HG03135 (cell line): ENCODE results near the gene SMPD3.
A peak's percentile ranks its signal among the peaks of the same experiment; 100 is the strongest.

ENCODE experiments used
- ATAC-seq: cut with Tn5 transposase; IDR thresholded peaks from one replicate; pipeline ENCODE4 v1.9.1; 2021; ENCODE audit warnings: mild to moderate bottlenecking, moderate library complexity; ENCODE audit not compliant: unreplicated experiment

The SMPD3 gene

DNA sequence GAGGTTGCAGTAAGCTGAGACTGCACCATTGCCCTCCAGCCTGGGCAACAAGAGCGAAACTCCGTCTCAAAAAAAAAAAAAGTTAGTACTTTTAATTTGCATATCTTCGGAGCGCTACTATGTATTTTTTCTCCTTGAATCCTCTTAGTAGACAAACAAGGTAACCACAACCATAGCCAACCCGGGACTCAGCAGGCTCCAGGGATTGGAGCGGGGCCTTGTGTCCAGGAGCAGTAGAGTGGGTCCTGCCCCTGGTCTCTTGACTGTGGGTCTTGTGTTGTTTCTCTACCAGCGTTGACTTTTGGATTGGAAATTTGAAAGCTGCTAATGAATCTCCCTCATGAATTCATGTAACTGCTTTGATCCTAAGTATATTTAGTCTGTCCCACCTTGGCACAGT lies 105.2 kb downstream of the SMPD3 start:
- no peak for ATAC-seq

DNA sequence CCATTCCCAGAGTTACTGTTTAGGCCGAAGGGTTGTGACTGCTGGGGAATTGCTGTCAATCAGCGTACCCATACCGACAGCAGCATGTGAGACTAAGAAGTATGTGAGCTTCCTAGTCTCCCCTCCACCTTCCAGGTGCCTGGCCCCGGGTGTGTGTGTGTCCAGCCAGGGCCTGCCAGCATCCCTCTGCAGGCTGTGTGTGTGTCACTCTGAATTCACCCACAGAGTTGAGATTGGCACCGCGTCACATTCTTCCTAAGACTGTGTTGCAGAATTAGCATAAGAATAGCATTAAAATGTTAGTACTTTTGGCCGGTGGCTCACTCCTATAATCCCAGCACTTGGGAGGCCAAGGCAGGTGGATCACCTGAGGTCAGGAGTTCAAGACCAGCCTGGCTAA lies 105.7 kb downstream of the SMPD3 start:
- ATAC-seq, result no peak

DNA sequence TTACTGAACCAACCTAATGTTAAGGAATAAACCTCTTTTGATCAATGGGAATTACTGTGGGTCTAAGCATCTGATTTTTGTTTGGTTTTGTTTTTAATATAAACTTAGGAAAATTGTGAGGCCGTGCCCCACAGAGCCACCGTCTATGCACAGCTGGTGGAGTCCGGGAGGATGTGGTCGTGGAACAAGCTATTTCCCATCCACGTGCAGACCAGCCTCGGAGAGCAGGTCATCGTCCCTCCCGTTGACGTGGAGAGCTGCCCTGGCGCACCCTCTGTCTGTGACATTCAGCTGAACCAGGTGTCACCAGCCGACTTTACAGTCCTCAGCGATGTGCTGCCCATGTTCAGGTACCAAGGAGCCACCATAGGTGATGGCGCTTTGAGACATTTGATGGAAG lies 109.1 kb downstream of the SMPD3 start:
- ATAC-seq, result no peak

DNA sequence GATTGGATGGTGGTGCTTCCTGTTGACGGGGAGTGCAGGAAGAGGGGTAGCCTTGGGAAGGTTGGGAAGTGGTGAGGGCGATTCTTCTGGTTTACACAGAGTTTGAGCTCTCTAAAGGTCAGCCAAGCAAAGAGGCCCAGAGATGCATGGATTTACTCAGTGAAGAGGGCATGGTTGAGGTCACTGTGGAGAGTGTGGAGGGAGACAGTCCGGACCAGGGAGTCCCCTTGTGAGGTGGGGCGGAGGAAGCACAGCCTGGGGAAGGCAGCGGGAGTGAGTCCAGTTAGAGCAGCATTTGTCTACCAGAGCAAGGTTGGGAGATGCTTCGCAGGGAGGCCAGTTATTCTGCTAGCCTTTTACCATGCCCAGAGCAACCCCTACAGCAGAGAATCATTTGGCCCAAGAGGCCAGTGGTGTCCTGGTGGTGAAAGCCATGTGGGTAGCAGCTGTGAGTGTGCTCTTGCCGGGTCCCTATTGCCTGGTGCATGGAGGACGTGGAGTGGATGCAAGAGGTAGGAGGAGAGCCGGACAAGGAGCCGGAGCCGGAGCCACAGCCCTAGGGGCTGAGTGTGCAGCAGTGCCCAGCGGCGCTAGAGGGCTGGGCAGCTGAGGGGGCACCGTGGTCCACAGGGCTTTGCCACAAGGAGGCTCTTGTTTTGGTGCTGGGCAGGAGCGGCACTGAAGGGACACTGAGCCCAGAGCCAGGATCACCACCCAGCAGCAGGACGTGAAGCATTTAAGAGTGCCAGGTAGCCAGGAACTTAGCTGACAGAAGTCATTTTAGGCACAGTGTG lies 109.8 kb downstream of the SMPD3 start:
- no peak for ATAC-seq

DNA sequence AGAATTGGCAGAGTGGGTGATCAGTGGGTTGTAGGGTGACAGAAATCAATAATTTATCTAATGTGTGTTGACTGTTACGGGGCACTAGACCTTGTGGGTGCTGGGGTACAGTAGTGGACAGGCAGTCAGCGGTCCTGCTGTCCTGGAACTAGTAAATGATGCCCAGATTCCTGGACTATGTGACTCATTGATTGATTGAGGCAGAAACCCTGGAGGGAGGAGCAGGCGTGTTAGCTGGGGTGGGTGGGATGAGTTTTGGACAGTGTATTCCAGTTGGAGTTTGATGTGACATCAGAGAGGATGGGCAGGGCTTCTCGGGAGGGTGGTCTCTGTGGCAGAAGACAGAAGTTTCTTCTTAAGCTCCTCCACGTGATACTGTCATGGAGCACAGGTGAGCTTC lies 113.1 kb downstream of the SMPD3 start:
- no peak for ATAC-seq

DNA sequence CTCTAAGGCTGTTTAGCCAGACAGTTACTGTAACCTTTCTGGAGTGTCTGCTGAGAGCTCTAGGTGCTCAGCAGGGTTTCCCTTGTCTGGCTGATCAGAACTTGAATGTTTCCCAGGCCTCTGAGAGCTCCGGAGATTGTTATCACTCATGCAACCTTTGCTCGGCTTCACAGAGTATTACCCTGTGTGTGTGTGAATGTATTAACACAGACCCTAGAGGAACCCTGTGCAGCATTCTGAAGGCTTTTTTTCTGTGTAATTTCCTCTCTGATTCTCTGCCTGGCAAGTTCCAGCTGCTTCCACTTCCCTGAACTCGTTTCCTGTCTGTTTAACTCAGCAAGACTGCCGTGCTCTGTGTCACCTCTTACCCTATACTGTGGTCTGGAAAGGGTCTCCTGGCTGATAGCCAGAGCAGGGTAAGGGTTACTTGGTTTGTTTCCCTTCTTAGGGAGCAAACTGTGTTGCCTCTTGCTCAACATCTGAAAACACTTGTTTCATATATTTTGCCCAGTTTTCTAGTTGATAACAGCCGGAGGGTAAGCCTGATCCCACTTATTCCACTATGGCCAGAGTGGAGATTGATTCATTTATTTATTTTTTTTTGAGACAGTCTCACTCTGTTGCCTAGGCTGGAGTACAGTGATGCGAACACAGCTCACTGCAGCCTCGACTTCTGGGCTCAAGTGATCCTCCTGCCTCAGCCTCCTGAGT lies 115.7 kb downstream of the SMPD3 start:
- no peak for ATAC-seq

DNA sequence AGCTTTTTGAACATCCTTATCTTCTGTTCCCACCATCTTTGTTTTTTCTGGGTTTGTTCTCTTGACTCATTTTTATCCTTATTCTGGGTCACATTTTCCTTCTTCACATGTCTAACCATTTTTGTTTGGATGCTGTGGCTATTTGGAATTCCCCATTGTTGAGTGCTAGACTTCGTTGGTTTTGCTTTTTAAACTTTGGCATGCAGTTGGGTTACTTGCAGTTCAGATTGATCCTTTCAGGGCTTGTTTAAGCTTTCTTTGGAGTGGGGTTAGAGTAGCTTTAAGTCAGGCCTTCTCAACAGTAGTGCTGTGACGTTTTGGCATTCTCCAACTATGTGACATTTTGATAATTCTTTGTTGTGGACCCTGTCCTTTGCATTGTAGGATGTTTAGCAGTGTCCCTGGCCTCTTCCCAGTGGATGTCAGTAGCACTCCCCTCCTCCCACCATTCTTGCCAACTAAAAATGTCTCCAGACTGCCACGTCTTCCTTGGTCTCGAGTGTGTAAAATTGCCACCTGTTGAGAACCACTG lies 116.4 kb downstream of the SMPD3 start:
- ATAC-seq, result no peak

DNA sequence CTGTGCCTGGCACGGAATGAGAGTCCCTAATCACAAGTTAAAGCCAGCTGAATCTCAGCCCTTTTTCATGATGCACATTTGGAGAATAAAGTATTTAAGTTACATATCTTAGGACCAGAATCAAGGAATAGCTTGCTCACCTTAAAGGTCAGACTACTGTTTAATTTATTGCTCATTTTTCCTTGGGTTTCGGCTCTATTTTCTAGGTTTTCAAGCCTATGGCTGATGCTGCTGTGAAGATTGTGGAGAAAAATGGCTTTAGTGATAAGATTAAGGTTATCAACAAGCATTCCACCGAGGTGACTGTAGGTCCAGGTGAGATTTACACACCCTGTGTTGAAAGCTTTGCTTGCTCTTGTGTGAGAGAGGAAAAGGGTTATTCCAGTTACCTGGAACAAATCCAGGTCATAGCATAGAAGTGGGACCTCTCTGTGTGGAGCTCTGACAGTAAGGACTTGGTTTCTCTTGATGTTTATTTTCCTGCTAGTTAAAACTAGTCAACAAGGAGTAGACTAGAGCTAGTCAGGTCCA lies 119.4 kb downstream of the SMPD3 start:
- ATAC-seq, result no peak

DNA sequence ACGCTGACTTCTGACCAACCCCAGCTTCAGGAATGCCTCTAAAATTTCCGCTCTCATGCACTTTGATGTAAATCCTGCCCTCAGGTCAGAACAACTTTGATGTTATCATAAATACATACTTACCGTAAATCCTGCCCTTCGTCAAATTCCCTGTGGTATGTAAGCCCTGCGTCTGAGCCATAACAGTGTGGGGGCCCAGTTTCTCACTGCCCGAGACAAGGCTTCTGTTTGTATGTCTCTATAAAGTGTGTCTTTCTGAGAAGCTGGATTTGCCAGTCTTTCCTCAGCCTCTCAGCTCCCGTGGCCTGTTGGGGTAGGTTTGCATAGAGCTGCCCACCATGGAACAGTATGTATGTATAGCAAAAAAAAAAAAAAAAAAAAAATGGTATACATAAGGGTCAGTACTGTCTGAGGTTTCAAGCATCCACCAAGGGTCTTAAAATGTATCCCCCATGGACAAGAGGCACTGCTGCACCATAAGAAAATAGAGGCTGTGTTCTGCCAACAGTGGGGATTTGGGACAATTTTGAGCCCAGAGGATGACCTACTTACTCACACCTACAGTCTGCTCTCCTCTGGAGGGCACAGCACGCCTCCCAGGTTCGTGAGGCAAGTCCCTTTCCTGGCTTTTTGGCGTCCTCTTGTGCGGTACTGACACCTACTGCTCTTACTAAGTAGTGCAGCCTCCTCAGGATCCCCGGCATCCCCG lies 120.0 kb downstream of the SMPD3 start:
- ATAC-seq, result no peak

DNA sequence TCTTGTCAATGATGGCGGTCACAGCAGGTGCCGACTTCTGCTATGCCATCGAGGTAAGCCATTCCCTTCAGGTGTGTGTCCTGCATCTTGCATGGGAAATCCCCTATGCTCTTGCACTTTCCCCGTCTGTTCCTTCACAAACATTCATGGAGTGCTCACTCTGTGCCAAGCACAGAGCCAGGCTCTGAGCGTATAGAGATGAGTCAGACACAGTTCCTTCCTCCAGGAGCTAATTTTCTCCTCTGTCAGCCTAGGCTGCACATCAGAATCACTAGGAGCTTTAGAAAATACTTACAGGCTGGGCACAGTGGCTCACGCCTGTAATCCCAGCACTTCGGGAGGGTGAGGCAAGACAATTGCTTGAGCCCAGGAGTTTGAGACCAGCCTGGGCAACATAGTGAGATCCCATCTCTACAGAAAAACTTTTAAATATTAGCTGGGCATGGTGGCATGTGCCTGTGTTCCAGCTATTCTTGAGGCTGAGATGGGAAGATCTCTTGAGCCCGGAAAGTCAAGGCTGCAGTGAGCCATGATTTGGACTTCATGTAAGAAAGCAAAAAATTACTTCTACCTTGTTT lies 123.4 kb downstream of the SMPD3 start:
- no peak for ATAC-seq

DNA sequence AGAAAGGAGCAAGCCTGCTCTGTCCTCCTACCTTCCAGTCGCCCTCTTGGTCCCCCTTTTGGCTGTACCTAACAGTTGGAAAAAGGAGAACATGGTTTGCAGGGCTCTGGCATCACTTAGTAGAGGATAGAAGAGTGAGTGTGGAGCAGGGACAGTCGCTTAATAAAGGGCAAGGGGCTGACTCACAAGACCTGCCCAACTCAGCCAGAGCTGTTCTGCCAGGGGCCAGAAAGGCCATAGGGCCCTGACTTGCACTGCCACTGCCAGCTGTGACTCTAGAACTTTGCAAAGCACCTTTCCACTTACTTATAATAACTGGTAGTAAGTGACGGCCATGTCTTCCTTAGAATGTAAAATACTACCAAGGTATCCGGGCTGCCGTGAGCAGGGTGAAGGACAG lies 124.0 kb downstream of the SMPD3 start:
- no peak for ATAC-seq

DNA sequence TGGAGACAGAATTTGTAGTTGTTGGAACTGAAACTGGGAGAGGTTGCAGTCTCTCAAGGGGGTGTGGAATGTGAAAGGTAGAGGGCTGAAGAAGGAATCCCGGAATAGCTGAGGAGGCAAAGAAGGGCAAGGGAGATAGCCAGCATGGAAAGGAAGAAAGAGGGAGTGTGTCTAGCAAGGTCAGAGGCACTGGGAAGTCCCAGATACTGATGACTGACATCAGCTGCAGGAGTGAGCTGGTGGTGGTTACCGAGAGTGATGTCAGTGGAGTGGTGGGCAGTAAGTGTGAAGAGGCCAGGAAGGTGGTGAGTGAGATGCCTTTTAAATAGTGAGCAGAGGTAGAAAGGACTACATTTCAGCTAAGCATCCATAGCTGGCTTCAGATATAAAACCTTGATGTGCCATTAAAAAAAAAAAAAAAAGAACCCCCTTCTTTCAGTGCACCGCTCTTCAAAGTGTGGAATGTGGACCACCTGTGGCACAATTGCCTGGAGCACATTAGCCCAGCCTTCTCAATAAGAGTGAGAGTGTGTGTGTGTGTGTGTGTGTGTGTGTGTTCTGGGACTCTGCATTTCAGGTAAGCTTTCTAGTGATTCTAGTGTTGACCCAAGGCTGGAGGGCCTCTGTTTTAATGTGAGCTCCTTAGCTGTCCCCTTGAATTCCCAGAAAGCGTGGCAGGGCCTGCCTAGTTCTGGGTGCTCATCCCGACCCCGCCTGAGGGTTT lies 129.0 kb downstream of the SMPD3 start:
- ATAC-seq, result no peak

DNA sequence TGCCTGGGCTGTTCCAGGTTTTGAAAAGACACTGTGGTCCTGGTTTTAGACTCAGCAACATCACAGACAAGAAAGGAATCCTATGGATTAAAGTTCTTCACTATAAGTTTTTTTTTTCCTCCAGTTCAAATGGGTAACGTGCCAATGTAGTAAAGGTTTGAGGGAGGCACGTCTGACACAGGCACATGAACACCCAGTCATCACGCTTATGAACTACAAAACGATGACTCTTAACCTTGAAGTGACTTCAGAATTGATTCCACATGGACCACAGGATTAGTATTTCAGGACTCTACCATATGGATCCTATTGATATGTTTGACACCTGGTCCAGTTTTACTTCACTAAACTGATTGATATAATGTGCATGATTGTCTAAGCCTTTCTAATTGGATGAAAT lies 135.2 kb downstream of the SMPD3 start:
- ATAC-seq, result no peak

DNA sequence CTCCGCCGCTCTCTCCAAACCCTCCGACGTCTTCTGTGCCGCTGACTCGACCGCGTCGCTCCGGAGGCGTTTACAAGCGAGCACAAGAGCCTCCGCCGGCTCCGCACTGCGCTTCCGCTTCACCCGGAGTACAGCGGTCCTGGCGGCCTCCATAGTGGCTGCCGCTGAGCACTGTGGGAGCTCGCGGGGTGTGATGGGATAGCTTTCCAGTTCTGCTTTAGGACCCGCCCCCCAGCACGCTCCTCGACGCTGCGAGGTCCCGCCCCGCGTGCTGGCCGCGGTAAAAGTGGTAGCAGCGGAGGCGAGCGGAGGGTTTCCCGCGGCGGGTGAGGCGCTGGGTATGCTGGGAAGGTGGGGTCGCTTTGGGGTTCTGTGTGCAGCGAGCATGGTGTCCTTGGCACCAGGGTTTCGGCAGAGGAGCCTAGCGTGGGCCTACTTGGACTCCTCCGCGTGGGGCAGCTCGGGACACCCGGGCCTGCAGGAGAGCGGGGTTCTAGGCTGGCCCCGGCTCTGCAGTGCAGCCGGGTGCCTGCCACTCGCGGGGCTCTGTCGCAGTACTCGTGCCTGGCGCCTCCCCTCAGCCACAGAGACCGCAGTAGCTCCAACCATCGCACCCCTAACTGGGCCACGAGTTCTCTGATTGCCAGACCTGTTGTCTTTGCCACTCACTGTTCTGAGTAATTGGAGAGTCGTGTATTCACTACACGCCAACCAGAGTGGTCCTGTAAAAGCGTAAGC lies 137.4 kb downstream of the SMPD3 start, which contains the start of the genes PRMT7 and SLC7A6OS:
PRMT7 (plus strand) TSS at position 246 of the 738 bp plus-strand sequence. CDS start 4,961 bp downstream, outside the sequence.
SLC7A6OS (minus strand) TSS at position 173 of the 738 bp plus-strand sequence; CDS start at position 153, 20 bp downstream.
- peak; percentile 86 for ATAC-seq

DNA sequence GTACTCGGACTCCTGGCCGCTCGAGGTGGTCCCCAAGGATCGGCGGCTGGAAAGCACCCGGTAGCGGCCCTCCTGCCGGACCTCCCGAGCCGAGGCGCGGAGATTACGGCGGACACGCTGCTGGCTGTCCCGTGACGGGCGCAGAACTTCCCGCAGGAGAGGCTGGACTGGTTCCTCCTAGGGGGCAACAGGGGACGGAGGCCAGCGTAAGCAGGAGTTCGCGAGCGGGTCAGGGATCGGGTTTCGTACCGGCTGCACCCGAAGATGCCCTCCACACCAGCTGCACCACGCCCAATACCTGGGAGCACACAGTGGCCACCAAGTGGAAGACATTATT lies 137.9 kb downstream of the SMPD3 start:
- ATAC-seq, result peak; percentile 1

DNA sequence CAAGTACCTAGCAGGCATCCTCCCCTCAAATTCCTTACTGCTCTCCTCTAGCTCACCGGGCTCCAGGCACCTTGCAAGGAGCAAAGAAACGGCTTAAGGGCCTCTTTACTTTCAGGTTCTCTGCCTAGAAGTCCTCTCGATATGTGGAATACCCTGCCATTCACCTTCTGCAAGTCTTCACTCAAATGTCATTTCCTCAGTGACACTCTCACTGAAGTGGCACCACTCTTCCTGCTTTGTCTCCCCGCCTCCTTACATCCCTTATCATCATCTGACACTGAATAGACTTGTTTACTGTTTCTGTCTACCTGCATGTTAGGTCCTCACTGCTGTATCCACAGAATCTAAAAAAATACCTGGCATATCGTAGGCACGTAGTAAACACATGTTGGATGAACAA lies 138.5 kb downstream of the SMPD3 start:
- ATAC-seq, result no peak
